Skin of body (tissue), 2 donors: ENCODE data around the gene LIG1. TPM values are rescaled to one million over a fixed set of nuclear protein-coding genes. Genes with fewer than 3 reads are reported as not detected.
"Not testable (repeated sequence)": the region's sequence is repeated elsewhere in the genome, so short reads cannot be mapped to it uniquely, and the experiment has no call there.

Experiments
- DNase-seq: peaks from one replicate; lab custom pipeline; 2025; lab: John Stamatoyannopoulos, UW
- total RNA-seq: library from RNA; depleted of rRNA; stranded (reverse); fragments of >200 nt; gene quantifications from one replicate; pipeline ENCODE4 v1.2.3, GENCODE V29; 2014

Gene LIG1
- total RNA-seq, 1 donor from 2014 or later, result 27.3 TPM

DNA sequence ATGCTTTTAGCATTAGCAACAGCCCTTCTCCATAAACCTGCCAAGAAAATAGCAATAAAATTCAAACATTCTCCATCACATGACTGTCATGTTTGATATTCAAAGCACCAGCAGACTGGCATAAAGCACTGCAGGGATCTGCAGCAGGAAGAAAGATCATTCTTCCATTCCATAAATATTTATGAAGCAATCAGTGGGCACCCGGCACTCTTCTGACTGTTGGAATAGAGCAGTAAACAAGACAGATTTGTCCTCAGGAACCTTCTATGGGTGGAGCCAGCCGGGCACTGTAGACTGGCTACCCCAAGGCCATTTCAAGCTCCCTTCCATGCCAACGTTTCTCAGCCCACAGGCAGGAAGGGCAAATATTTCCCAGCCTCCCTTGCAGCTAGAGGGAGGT is 85.1 kb downstream of the LIG1 start:
- no peak for DNase-seq

DNA sequence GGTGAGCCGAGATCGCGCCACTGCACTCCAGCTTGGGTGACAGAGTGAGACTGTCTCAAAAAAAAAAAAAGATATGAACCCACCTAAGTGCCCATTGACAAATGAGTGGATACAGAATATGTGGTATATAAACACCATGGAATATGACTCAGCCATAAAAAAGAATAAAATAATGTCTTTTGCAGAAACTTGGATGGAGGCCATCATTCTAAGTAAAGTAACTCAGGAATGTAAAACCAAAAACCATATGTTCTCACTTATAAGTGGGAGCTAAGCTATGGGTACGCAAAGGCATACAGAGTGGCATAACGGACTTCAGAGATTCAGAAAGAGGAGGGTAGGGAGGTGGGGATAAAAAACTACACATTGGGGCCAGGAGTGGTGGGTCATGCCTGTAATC is 89.0 kb downstream of the LIG1 start:
- no peak for DNase-seq

GRCh38 chr19:48070177-48070769 is 99.9 kb downstream of the LIG1 start:
- not testable (repeated sequence) for DNase-seq

DNA sequence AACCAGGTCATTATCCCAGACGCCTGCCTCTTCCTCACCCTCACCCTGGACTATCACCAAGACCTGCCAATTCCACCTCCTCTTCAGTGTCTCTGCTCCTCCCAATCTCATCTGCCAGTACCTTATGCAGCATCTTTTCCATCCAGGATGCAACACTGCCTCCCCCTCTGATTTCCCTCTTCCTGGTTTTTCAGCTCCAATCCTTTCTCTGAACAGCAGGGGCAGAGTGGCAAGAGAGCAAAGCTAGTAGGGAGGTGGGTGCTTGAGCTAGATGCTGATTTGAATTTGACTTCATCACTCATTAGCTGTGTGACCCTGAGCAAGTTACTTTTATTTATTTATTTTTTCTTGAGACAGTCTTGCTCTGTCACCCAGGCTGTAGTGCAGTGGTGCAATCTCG is 100.7 kb downstream of the LIG1 start:
- no peak for DNase-seq

Other genes with a start within 250 kb of the LIG1 start
- gene BSPH1, start 178.2 kb downstream of the LIG1 start, total RNA-seq, result not detected
- not detected for gene ELSPBP1, start 175.7 kb downstream of the LIG1 start, total RNA-seq
- not detected for gene CABP5, start 126.3 kb downstream of the LIG1 start, total RNA-seq
- gene PLA2G4C, start 59.5 kb downstream of the LIG1 start, total RNA-seq, result 5.9 TPM
- gene ZSWIM9, start 336 bp upstream of the LIG1 start, total RNA-seq, result 2.5 TPM
- 34.0 TPM for gene CARD8, start 85.6 kb upstream of the LIG1 start, total RNA-seq
- gene ZNF114, start 99.7 kb upstream of the LIG1 start, total RNA-seq, result 4.1 TPM
- gene EMP3, start 155.2 kb upstream of the LIG1 start, total RNA-seq, result 37.8 TPM
- 4.7 TPM for gene TMEM143, start 193.6 kb upstream of the LIG1 start, total RNA-seq
- not detected for gene SYNGR4, start 194.0 kb upstream of the LIG1 start, total RNA-seq
- 46.5 TPM for gene KDELR1, start 221.2 kb upstream of the LIG1 start, total RNA-seq
- 1.1 TPM for gene GRIN2D, start 223.3 kb upstream of the LIG1 start, total RNA-seq